Activated naive CD8-positive, alpha-beta T cell treated with anti-CD3 and anti-CD28 coated beads, Interleukin-2, amount 50 U/mL, for 16 hours (primary cell): ENCODE results near the gene RBM4B.
"Not testable (repeated sequence)": the region's sequence is repeated elsewhere in the genome, so short reads cannot be mapped to it uniquely, and the experiment has no call there.

Experiments
- DNase-seq: peaks from one replicate; pipeline ENCODE4 v3.0.0-alpha.2; 2020; ENCODE audit warnings: low read depth, low spot score

RBM4B gene

DNA sequence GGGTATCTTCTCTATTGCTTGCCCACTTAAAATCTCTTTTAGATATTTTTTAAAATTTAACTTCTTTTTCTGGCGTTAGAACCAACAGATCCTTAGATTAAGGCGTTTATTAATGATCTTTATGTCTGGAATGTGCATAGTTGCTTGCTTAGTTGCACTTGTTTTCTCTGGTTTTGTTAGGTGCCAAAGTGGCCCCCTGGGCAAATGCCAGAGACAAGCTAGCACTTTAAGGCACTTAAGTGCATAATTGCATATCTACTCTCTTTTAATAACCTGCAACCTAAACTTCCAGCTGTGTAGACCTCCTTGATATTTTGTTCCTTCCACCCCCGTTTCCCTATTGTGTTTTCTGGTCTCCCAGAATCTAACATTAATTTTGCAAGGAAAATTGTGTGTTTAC lies 35.9 kb downstream of the RBM4B start:
- no peak for DNase-seq

DNA sequence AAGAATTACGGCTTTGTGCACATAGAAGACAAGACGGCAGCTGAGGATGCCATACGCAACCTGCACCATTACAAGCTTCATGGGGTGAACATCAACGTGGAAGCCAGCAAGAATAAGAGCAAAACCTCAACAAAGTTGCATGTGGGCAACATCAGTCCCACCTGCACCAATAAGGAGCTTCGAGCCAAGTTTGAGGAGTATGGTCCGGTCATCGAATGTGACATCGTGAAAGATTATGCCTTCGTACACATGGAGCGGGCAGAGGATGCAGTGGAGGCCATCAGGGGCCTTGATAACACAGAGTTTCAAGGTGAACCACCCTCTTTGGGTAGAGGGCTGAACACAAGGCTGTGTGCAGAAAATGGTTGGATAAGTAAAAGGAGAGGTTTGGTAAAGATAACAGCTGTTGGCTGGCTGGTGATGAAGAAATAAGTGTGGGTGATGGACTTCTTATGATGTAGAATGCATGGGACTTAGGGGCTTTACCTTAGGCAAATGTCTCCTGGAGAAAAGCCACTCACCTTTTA lies 37.8 kb downstream of the RBM4B start:
- DNase-seq: not testable (repeated sequence)

DNA sequence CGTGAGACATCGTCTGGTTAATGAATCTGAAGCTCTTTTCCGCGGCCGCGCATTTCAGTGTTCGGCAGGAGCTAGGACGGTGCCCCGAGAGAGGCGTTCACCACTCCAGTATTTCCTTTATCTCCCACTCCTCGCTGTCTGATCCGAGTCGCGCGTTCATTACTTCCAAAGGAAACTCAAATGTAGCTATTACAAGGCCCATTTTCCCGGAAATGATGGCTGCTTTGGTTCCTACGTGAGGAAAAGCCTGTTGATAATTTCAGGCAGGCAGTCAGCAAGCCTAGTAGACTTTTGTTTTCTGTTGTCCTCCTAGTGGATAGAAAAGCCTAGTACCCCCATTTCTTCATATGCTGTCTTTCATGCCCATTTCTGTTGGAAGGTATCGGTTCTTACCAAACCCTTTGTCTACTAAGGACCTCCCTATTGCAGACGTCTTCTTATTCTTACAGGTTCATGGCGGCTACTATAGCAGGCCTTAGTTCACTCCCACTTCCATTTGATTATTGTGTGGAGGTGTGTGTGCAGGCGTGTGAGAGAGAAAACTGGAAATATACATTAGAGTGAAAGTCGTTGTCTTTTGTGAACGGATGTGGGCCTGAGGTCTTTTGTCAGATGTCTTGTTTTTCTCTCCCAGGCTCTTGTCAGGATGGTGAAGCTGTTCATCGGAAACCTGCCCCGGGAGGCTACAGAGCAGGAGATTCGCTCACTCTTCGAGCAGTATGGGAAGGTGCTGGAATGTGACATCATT lies 38.4 kb downstream of the RBM4B start:
- DNase-seq: no peak

DNA sequence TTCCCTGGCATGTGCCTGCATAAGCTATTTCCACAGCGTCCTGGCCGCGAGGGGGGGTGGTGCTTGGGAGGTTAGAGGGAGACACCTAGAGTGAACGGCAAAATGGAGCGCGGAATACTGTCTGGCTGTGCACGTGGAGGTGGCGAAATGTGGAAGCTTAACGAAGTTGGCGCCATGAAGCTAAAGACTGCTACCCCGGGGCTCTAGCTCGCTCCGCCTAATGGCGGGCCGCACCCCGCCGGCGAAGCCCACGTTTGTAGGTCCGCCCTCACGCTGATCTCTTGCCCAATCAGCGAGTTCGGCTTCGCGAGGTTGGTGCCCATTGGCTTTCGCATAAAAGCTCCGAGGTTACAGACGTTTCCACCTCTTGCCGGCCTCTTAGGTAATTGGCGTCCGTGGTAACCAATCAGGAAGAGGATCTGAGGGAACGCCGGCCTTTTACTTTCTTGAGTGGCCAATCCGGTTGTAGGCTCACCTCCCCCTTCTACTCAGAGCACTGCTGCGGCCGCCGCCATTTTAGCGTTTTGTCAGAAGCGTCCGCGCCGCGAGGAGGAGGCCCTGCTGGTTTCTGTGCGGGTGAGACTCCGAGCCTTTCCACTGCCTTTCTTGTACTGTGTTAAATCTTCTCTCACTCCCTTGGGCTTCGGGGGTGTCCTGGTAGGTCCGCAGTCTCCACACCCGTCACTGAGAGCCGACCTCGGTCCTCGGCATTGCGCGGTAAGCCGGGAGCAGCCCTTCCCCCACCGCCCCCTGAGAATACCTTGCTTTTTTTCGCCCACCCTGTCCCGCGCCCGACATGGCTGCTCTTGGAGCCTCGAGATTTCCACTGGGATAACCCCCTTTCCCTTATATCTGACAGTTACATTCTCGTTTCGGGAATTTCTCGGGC lies 39.3 kb downstream of the RBM4B start, which contains the start of gene RBM4:
Gene RBM4 (plus strand): TSS at position 527 of the 889 bp plus-strand sequence. CDS start 1,009 bp downstream, outside the sequence.
- DNase-seq: peak; percentile 94

DNA sequence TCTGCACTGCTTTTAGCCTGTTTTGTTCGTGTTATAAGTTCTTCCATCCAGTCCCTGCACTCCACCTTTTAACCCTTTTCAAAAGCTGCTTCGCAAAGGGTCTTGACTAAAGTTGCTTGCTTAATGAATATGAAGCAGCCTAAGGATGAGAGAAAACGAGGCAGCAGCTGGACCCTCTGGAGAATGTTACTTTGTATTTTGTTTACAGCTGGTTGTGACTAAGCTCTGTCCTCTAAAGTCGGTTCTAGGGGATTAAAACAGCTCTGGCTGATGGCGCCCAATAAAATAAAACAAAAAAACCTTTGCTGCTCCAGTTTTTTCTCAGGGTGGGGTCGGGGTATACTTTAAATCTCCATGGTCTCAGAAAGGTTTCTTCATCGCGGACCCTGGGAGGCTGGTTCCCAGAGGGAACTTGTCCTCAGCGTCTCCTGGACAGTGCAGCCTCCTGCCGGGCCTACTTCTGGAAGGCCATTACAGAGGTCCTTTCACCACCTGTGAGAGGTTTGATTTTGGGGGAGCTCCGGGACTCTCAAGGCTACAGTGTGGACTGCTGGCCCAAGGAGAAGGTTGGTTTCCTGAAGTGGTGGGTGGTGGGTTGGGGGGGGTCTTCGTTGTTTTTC lies 40.0 kb downstream of the RBM4B start:
- DNase-seq: no peak

DNA sequence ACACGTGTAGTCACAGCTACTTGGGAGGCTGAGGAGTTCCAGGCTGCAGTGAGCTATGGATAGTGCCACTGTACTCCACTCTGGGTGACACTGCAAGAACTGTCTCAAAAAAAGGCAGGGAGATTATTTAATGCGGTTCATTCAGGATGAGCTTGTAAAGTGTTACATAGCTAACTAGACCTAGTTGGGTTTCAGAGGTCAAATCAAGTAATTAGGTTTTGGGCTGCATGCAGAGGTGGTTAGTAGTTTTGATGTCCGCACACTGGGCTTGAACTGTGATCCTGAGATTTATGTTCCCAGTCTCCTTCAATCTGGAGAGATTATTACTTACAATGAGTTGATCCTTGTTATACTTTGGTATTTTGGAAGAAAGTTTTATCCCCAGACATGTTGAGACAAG lies 41.3 kb downstream of the RBM4B start:
- DNase-seq: no peak

DNA sequence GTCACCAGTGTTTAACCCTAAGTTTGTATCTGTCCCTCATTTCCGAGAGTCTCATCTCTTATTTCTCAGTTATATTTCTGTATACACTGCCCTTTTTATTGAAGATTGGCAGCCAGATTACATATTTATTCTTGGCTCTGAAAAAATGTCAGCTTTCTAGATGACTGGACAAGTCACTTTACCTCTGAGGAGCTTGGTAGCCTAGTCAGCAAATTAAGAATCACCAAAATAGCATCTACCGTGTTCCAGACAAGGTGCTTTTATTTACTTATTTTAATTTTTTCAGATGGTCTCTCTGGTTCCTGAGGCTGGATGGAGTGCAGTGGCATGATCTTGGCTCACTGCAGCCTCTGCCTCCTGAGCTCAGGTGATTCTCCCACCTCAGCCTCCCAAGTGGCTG lies 44.7 kb downstream of the RBM4B start:
- no peak for DNase-seq

DNA sequence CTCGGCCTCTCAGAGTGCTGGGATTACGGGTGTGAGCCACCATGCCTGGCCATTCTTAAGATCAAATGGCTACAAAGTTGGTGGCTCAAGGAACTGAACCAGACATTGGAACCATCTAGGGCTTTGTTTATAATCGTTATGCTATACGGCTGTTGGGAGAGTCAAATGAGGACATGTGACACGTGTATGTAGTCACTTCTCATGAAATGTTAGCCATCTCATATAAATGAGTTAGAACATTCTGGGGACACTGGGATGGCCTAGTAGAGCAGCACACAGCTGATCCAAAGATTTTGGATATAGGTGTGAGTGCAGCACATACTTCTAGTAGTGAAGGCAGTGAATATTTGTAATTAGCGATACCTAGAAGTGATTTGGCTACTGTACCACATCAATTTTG lies 45.8 kb downstream of the RBM4B start:
- DNase-seq: no peak

DNA sequence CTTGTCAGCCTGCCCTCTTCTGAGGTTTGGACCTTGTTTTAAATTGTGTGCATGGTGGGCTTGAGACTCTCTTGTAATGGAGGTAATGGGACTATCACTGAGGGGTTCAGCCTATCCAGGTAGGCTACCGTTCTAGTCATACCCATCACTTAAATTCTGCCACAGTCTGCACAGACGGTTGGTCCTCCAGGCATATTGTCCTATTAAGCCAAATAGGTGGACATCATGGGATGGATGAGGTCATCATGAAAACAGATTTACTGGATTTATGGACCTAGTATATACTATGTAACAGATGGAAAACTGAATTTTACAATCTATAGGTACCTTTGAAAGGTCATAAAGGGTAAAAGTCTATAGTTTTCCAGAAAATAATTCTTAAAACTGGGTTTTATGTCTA lies 48.3 kb downstream of the RBM4B start:
- no peak for DNase-seq

DNA sequence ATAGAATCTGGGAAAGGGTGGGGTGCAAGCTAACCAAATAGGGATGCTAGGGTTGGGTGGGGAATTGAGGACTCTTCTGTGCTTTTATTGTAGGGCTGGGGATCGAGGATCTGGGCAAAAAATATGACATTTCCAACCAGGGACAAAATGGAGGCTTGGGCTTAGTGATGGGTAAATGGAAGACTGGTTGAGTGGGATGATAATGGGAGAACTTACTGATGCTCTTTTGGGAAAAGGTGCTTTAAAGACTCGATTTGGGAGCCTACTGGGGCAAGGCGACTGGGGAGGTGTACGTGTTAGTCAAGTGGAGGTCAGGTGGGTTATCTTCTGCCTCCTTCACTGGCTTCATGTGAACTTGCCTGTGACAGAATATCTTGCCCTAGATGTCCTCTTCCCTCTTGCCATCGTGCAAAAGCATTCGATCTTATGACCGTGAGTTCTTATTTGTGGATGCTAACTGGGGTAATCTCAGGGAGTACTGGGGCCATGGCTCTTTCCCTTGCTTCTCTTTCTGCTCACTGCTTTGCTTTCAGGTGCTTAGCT lies 49.6 kb downstream of the RBM4B start:
- no peak for DNase-seq

DNA sequence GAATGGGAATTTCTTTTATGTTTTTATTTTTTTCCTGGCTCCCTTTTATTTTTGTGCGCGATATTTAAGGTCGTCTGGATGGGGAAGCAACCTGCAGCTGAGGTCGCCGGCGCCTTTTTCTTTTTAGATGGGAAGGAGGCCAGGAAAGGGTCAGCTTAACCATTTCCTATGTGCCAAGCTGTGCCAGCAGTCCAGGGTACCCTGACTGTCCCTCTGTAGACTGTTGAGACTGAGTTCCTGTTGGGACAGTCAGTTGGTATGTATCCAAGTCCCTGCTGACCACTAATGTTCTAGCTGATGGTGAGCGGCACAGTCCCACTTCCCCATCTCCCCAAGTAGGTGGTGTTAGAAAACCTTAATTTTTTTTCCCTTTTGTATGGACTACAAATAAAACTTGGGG lies 50.8 kb downstream of the RBM4B start:
- no peak for DNase-seq

DNA sequence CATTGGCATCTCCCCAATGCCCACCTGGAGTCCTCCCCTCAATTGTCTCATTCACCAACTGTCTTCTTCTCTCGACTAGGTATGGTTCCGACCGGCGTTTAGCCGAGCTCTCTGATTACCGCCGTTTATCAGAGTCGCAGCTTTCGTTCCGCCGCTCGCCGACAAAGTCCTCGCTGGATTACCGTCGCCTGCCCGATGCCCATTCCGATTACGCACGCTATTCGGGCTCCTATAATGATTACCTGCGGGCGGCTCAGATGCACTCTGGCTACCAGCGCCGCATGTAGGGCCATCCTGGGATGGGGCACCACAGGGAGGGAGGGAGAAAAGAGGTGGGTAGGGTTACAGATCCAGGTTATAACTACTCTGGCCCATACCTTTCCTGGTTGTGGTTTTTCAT lies 51.3 kb downstream of the RBM4B start:
- DNase-seq: no peak

DNA sequence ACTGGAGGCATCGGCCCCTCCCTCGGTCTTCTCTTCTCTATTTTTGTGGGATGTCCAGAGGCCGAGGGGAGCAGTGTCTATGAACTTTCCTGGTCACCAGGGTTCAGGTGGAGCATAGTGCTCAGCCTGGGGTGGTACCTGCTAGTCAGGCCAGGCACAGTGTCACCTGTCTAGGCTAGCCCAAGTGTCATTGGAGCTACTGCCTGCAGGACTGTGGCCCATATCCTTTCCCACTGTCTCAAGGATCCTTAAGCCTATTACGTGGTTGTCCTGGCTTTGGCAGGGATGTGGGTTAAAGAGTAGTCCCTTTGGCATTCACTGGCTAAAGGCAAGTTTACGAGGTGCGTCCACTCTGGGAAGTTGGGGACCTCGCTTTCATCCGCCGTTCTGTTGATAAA lies 51.9 kb downstream of the RBM4B start:
- DNase-seq: no peak

DNA sequence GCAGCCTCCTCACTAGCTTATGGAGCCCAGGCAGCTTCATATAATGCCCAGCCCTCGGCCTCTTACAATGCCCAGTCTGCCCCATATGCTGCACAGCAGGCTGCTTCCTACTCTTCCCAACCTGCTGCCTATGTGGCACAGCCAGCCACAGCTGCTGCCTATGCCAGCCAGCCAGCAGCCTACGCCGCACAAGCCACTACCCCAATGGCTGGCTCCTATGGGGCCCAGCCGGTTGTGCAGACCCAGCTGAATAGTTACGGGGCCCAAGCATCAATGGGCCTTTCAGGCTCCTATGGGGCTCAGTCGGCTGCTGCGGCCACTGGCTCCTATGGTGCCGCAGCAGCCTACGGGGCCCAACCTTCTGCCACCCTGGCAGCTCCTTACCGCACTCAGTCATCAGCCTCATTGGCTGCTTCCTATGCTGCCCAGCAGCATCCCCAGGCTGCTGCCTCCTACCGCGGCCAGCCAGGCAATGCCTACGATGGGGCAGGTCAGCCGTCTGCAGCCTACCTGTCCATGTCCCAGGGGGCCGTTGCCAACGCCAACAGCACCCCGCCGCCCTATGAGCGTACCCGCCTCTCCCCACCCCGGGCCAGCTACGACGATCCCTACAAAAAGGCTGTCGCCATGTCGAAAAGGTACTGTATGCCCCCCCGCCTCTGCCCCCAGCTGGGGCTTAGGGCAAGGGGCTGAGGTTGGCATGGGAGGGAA lies 52.5 kb downstream of the RBM4B start:
- DNase-seq: no peak

DNA sequence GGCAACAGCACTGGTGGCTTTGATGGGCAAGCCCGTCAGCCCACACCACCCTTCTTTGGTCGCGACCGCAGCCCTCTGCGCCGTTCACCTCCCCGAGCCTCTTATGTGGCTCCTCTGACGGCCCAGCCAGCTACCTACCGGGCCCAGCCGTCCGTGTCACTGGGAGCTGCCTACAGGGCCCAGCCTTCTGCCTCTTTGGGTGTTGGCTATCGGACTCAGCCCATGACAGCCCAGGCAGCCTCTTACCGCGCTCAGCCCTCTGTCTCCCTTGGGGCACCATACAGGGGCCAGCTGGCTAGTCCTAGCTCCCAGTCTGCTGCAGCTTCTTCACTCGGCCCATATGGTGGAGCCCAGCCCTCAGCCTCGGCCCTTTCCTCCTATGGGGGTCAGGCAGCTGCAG lies 53.2 kb downstream of the RBM4B start:
- no peak for DNase-seq

DNA sequence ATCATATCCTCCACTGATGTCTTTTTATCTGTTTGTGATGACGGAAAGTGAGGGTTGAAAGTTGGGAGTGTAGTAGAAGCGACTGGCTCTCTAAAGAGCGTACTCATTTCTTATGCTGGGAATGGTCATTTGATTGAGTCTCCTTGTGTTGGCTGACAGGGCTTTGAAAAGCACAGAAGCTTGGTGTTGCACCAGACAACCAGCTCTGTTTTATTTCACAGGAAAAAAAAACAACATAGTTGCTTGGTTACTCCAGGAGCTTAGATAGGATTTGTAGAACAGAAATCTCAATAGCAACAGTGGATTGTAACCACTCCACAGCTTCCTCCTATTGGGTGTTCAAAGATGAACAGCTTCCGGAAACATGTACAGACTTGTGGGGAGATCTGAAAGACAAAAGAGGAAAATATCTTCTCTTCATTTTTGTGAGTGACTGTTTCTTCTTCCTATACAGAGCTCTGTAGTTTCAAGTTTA lies 58.6 kb downstream of the RBM4B start:
- DNase-seq: no peak

DNA sequence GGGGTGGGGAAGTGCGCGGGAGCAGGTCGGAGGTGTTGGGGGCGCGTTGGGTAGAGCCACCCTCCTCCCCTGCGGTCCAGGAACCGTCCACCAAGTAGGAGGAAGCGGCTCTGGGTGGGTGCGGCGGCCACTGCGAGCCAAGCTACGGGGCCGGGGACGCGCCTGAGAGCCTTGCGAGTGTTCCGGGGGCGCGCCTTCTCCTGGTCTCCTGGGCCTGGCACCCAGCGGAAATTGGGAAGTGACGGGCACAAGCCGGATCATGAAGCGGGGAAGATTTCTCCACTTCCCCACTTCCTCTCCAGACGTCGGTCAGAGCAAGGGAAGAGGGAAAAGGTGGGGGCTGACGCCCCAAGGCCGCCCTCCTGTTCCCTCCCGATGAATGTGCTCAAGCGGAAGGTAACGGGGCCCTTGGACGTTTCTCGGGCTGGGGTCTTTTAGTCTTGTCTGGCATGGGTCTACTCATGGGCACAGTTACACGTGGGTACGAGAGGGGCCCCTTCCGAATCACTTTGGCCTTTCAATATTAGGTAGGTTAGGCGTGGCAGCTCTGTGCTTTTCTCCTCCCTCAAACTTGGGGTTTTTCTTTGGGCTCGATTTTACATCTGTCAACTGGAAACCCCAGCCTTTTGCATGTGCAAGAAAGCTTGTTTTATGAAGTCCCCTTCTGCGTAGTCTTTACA lies 60.4 kb downstream of the RBM4B start:
- no peak for DNase-seq

DNA sequence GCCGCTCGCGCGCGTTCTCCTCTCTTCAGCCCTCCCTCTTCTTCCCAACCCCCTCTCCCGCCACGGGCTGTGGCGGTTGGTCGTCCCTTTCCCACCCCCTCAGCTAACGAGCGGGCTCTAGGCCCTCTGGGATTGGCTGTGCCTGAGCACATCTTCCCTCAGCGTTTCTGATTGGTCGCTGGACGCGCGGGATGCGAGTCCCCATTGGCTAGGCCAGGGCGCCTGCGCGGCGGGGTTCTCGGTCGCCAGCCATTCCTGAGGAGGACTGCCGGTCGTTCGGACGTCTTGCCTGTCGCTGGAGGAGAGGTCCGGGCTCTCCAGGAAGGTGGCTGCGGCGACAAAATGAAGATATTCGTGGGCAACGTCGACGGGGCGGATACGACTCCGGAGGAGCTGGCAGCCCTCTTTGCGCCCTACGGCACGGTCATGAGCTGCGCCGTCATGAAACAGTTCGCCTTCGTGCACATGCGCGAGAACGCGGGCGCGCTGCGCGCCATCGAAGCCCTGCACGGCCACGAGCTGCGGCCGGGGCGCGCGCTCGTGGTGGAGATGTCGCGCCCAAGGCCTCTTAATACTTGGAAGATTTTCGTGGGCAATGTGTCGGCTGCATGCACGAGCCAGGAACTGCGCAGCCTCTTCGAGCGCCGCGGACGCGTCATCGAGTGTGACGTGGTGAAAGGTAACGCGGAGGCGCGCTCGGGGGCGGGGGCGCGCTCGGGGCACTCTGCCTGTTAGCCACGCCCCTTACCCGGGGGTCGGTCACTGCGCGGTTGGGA lies 61.1 kb downstream of the RBM4B start, which contains the start of gene RBM14:
Gene RBM14 (plus strand): TSS at position 252 of the 776 bp plus-strand sequence. CDS start 91 bp downstream, at position 343.
- DNase-seq: peak; percentile 97
